ENCODE data around the gene MBD1. TPM values are rescaled to one million over a fixed set of nuclear protein-coding genes. Genes with fewer than 3 reads are reported as not detected.

The MBD1 gene
- polyA plus RNA-seq, 1 of the 3 experiments (the other 2 are of a cell fraction), result 72.3 TPM

- Histone ChIP-seq H3K4me1 (ENCODE audit: control insufficient read depth in 1 of 2, insufficient read depth in 2 of 2, low read depth in 1 of 2, low read length in 1 of 2) (no peaks in the 10 kb centered on the region), H3K36me3 (replicated peaks in 1 of 2; ENCODE audit: control insufficient read depth in 1 of 2, insufficient read depth in 2 of 2, low read length in 1 of 2) (no peaks in the 10 kb centered on the region), H4K20me1 (ENCODE audit: insufficient read depth) (no peaks in the 10 kb centered on the region), H3K27me3 (ENCODE audit: insufficient read depth) (no peaks in the 10 kb centered on the region), H3K9me3 (no peaks in the 10 kb centered on the region), H3K9me2 (no peaks in the 10 kb centered on the region), H3K27ac (ENCODE audit: low read depth in 2 of 2, low read length in 1 of 2) (no peak overlapping the region), H2AFZ (ENCODE audit: low read depth) (no peak overlapping the region), H3K4me3 (ENCODE audit: low read depth in 2 of 2, low read length in 1 of 2) (no peak overlapping the region), H3F3A (replicated peaks; ENCODE audit: insufficient read depth) (no peaks in the 10 kb centered on the region), H3K4me2 (no peak overlapping the region), H3K79me2 (ENCODE audit: insufficient read depth) (no peaks in the 10 kb centered on the region), H3K9ac (no peak overlapping the region)
- 42% methylated on average over 3 of the region's 3 CpGs for WGBS (ENCODE audit: low lambda C conversion rate)
- CTCF ChIA-PET, result no interaction called here
- no peak for TF ChIP-seq EZH2phosphoT487 (IDR thresholded peaks at IDR 0.05; ENCODE audit: borderline replicate concordance, low read depth)
- no peak for TF ChIP-seq FOSL2 (IDR thresholded peaks at IDR 0.05; ENCODE audit: borderline replicate concordance, low read depth)
- TF ChIP-seq POLR2AphosphoS5 (IDR thresholded peaks at IDR 0.05; ENCODE audit: low read depth, low read length), result no peak
- TF ChIP-seq TEAD4 (IDR thresholded peaks at IDR 0.05; ENCODE audit: borderline replicate concordance, insufficient read depth), result no peak
- no peak for TF ChIP-seq TAF1 (IDR thresholded peaks at IDR 0.05; ENCODE audit: borderline replicate concordance, low read depth, low read length)
- no peak for TF ChIP-seq GATA2 (CRISPR knock-in tag; IDR thresholded peaks at IDR 0.05)
- no peak for TF ChIP-seq EP300 (IDR thresholded peaks at IDR 0.05; ENCODE audit: borderline replicate concordance in 1 of 2, low read depth in 1 of 2, low read length in 1 of 2)
- TF ChIP-seq RFX5 (IDR thresholded peaks at IDR 0.05; ENCODE audit: low read length), result no peak
- TF ChIP-seq MXI1 (IDR thresholded peaks at IDR 0.05; ENCODE audit: low read depth, low read length), result no peak
- no peak for TF ChIP-seq SMC3 (IDR thresholded peaks at IDR 0.05; ENCODE audit: low read depth, low read length)
- TF ChIP-seq, protein P1, sequence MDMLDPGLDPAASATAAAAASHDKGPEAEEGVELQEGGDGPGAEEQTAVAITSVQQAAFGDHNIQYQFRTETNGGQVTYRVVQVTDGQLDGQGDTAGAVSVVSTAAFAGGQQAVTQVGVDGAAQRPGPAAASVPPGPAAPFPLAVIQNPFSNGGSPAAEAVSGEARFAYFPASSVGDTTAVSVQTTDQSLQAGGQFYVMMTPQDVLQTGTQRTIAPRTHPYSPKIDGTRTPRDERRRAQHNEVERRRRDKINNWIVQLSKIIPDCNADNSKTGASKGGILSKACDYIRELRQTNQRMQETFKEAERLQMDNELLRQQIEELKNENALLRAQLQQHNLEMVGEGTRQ (IDR thresholded peaks at IDR 0.05; ENCODE audit: borderline replicate concordance, low read depth, low read length), result no peak
- TF ChIP-seq, protein P2, sequence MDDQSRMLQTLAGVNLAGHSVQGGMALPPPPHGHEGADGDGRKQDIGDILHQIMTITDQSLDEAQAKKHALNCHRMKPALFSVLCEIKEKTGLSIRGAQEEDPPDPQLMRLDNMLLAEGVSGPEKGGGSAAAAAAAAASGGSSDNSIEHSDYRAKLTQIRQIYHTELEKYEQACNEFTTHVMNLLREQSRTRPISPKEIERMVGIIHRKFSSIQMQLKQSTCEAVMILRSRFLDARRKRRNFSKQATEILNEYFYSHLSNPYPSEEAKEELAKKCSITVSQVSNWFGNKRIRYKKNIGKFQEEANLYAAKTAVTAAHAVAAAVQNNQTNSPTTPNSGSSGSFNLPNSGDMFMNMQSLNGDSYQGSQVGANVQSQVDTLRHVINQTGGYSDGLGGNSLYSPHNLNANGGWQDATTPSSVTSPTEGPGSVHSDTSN (IDR thresholded peaks at IDR 0.05), result no peak
- DNase-seq, result no peak
- POLR2A ChIA-PET, result no interaction called here
Observed at GRCh38 chr18:50240080-50240563, 41.2 kb downstream of the MBD1 start.

- no peaks in the 10 kb centered on the region for H3F3A ChIP-seq (replicated peaks; ENCODE audit: insufficient read depth)
- CTCF ChIA-PET, result interaction anchor here (0.8 to 0.9 kb wide), 2 partner anchors 14 to 29 kb away, joined by 3 read pairs; no protein-coding TSS in a partner anchor
Observed at GRCh38 chr18:50232419-50232818, 48.9 kb downstream of the MBD1 start.

More at GRCh38 chr18:50232419-50232818, 48.9 kb downstream of the MBD1 start:
- Histone ChIP-seq H2AFZ (ENCODE audit: low read depth) (no peak overlapping the region), H3K4me1 (ENCODE audit: control insufficient read depth in 1 of 2, insufficient read depth in 2 of 2, low read depth in 1 of 2, low read length in 1 of 2) (no peaks in the 10 kb centered on the region), H3K27me3 (ENCODE audit: insufficient read depth) (no peaks in the 10 kb centered on the region; the same call in 1 of the 2 replicates), H3K79me2 (ENCODE audit: insufficient read depth) (no peaks in the 10 kb centered on the region), H3K9me2 (no peaks in the 10 kb centered on the region), H4K20me1 (ENCODE audit: insufficient read depth) (no peaks in the 10 kb centered on the region), H3K36me3 (replicated peaks in 1 of 2; ENCODE audit: control insufficient read depth in 1 of 2, insufficient read depth in 2 of 2, low read length in 1 of 2) (no peaks in the 10 kb centered on the region), H3K27ac (ENCODE audit: low read depth in 2 of 2, low read length in 1 of 2) (no peak overlapping the region), H3K4me2 (no peak overlapping the region), H3K9me3 (no peaks in the 10 kb centered on the region), H3K4me3 (ENCODE audit: low read depth in 2 of 2, low read length in 1 of 2) (no peak overlapping the region), H3K9ac (no peak overlapping the region)
- WGBS (ENCODE audit: low lambda C conversion rate), result 15% methylated on average over 2 of the region's 2 CpGs
- no peak for DNase-seq
- POLR2A ChIA-PET, result no interaction called here
- TF ChIP-seq ZBTB33 (IDR thresholded peaks at IDR 0.05; ENCODE audit: borderline replicate concordance, low read depth), result no peak
- no peak for TF ChIP-seq TCF12 (IDR thresholded peaks at IDR 0.05)
- no peak for TF ChIP-seq FOSL2 (IDR thresholded peaks at IDR 0.05; ENCODE audit: borderline replicate concordance, low read depth)
- no peak for TF ChIP-seq YY1 (IDR thresholded peaks at IDR 0.05; ENCODE audit: low read depth)
- TF ChIP-seq CHD2 (IDR thresholded peaks at IDR 0.05; ENCODE audit: low read length, partially characterized antibody), result no peak
- TF ChIP-seq, protein P2 (IDR thresholded peaks at IDR 0.05), result no peak
- TF ChIP-seq EP300 (IDR thresholded peaks at IDR 0.05; ENCODE audit: borderline replicate concordance in 1 of 2, low read depth in 1 of 2, low read length in 1 of 2), result no peak

All from SK-N-SH (cell line).